Nephron (organoid): Measurements from ENCODE around the gene ACTC1.

Source experiments
- H3K27ac Mint-ChIP-seq, 3 experiments: 2 replicates each; pipeline ENCODE4 v1.8.0; 2020; ENCODE audit warnings: mixed read lengths in 3 of 3, mild to moderate bottlenecking in 2 of 3, moderate library complexity in 1 of 3
- H3K27me3 Mint-ChIP-seq: 2 replicates; pipeline ENCODE4 v1.8.0; 2021; ENCODE audit warnings: low read depth, mild to moderate bottlenecking, moderate library complexity, mixed read lengths
- H3K36me3 Mint-ChIP-seq: 2 replicates; pipeline ENCODE4 v1.8.0; 2020; ENCODE audit warnings: low read depth, mixed read lengths
- H3K4me1 Mint-ChIP-seq: 2 replicates; pipeline ENCODE4 v1.8.0; 2020; ENCODE audit warnings: mixed read lengths
- H3K4me3 Mint-ChIP-seq, 3 experiments: 2 replicates each; pipeline ENCODE4 v1.8.0; 2020; ENCODE audit warnings: mild to moderate bottlenecking in 3 of 3, mixed read lengths in 3 of 3, moderate library complexity in 2 of 3
- H3K9me3 Mint-ChIP-seq: 2 replicates; pipeline ENCODE4 v1.8.0; 2020; ENCODE audit warnings: mixed read lengths
- CTCF ChIP-seq, 3 experiments: fragments of 200-600 bp; sonication (generic); IDR thresholded peaks; one replicate each; pipeline ENCODE4 v1.5.0; 2021; ENCODE audit warnings: antibody characterized with exemption in 3 of 3; ENCODE audit not compliant: unreplicated experiment in 3 of 3

ACTC1 gene

GRCh38 chr15:34786206-34786605 lies 9.1 kb downstream of the ACTC1 start:
- Mint-ChIP-seq H3K36me3 (no peaks in the 10 kb centered on the region), H3K27me3 (peaks cover 14% of the 10 kb centered on the region), H3K4me3 (no peak overlapping the region), H3K27ac (no peak overlapping the region), H3K4me1 (peaks cover 15% of the 10 kb centered on the region), H3K9me3 (peaks cover 7% of the 10 kb centered on the region)
- no peak for TF ChIP-seq CTCF (IDR thresholded peaks at IDR 0.05; ENCODE audit: unreplicated experiment in 3 of 3)

- Mint-ChIP-seq H3K4me3 (no peak overlapping the region), H3K36me3 (no peaks in the 10 kb centered on the region), H3K4me1 (peaks cover 15% of the 10 kb centered on the region), H3K27me3 (peaks cover 6% of the 10 kb centered on the region), H3K9me3 (peaks cover 14% of the 10 kb centered on the region), H3K27ac (no peak overlapping the region)
- TF ChIP-seq CTCF (IDR thresholded peaks at IDR 0.05; ENCODE audit: unreplicated experiment in 3 of 3): no peak
Measured at GRCh38 chr15:34783991-34784390, 11.4 kb downstream of the ACTC1 start.

GRCh38 chr15:34783431-34783830 lies 11.9 kb downstream of the ACTC1 start:
- TF ChIP-seq CTCF (IDR thresholded peaks at IDR 0.05; ENCODE audit: unreplicated experiment in 3 of 3): no peak
- peaks cover 6% of the 10 kb centered on the region for H3K27me3 Mint-ChIP-seq
- H3K4me1 Mint-ChIP-seq: peaks cover 15% of the 10 kb centered on the region
- H3K9me3 Mint-ChIP-seq: peaks cover 14% of the 10 kb centered on the region
- no peaks in the 10 kb centered on the region for H3K36me3 Mint-ChIP-seq
- no peak overlapping the region for H3K4me3 Mint-ChIP-seq
- no peak overlapping the region for H3K27ac Mint-ChIP-seq

GRCh38 chr15:34782901-34783300 lies 12.4 kb downstream of the ACTC1 start:
- TF ChIP-seq CTCF (IDR thresholded peaks at IDR 0.05; ENCODE audit: unreplicated experiment in 3 of 3): no peak
- peaks cover 15% of the 10 kb centered on the region for H3K4me1 Mint-ChIP-seq
- peaks cover 6% of the 10 kb centered on the region for H3K27me3 Mint-ChIP-seq
- H3K27ac Mint-ChIP-seq: no peak overlapping the region
- H3K4me3 Mint-ChIP-seq: no peak overlapping the region
- H3K36me3 Mint-ChIP-seq: no peaks in the 10 kb centered on the region
- peaks cover 14% of the 10 kb centered on the region for H3K9me3 Mint-ChIP-seq

- Mint-ChIP-seq H3K27ac (no peak overlapping the region), H3K36me3 (no peaks in the 10 kb centered on the region), H3K4me1 (peaks cover 15% of the 10 kb centered on the region), H3K4me3 (no peak overlapping the region), H3K27me3 (peaks cover 6% of the 10 kb centered on the region), H3K9me3 (peaks cover 14% of the 10 kb centered on the region)
- no peak for TF ChIP-seq CTCF (IDR thresholded peaks at IDR 0.05; ENCODE audit: unreplicated experiment in 3 of 3)
Measured at GRCh38 chr15:34780725-34781124, 14.6 kb downstream of the ACTC1 start.

GRCh38 chr15:34776606-34777105 lies 18.7 kb downstream of the ACTC1 start:
- Mint-ChIP-seq H3K9me3 (peaks cover 10% of the 10 kb centered on the region), H3K4me1 (no peaks in the 10 kb centered on the region), H3K4me3 (no peak overlapping the region), H3K36me3 (no peaks in the 10 kb centered on the region), H3K27me3 (peaks cover 8% of the 10 kb centered on the region), H3K27ac (no peak overlapping the region)
- TF ChIP-seq CTCF (IDR thresholded peaks at IDR 0.05; ENCODE audit: unreplicated experiment in 3 of 3): no peak
